Natural killer cell (primary cell): ENCODE results near the gene STIM2. TPM values are rescaled to one million over a fixed set of nuclear protein-coding genes. Genes with fewer than 3 reads are reported as not detected.

Source experiments
- ATAC-seq, 3 donors: fragments of 150-1000 bp in 2 of 3; fragments of 200-7000 bp in 1 of 3; cut with Tn5 transposase; 1 replicate in 1 of 3; 2 replicates in 2 of 3; pipeline ENCODE4 v1.10.0; 2021; ENCODE audit warnings: mild to moderate bottlenecking in 2 of 3, moderate library complexity in 2 of 3
- DNase-seq, 2 donors: peaks; one replicate each; pipeline versions ENCODE4 v3.0.0 to v3.0.0-alpha.2; 2013 to 2021; ENCODE audit warnings: mixed read lengths in 1 of 2
- H3K27ac ChIP-seq: one replicate; pipeline ENCODE4 v1.5.1; 2013; ENCODE audit warnings: mild to moderate bottlenecking, low read length
- H3K27me3 ChIP-seq: one replicate; pipeline ENCODE4 v1.6.1; 2013; ENCODE audit warnings: low read length; ENCODE audit not compliant: control insufficient read depth, insufficient read depth
- H3K36me3 ChIP-seq: one replicate; pipeline ENCODE4 v1.6.1; 2013; ENCODE audit warnings: low read length; ENCODE audit not compliant: control insufficient read depth, insufficient read depth
- H3K4me1 ChIP-seq: one replicate; pipeline ENCODE4 v1.6.1; 2013; ENCODE audit warnings: low read length; ENCODE audit not compliant: control insufficient read depth, insufficient read depth
- H3K4me3 ChIP-seq: one replicate; pipeline ENCODE4 v1.5.1; 2013; ENCODE audit warnings: low read length
- H3K9me3 ChIP-seq: one replicate; pipeline ENCODE4 v1.6.1; 2013; ENCODE audit warnings: low read length; ENCODE audit not compliant: control insufficient read depth, insufficient read depth
- H3K27ac Mint-ChIP-seq, 2 donors: one replicate each; pipeline ENCODE4 v1.8.0; 2022; ENCODE audit warnings: mild to moderate bottlenecking in 2 of 2, mixed read lengths in 2 of 2, moderate library complexity in 1 of 2
- H3K27me3 Mint-ChIP-seq, 2 donors: one replicate each; pipeline ENCODE4 v1.8.0; 2022; ENCODE audit warnings: low read depth in 2 of 2, mixed read lengths in 2 of 2
- H3K36me3 Mint-ChIP-seq: one replicate; pipeline ENCODE4 v1.8.0; 2022; ENCODE audit warnings: mixed read lengths
- H3K4me1 Mint-ChIP-seq, 2 donors: one replicate each; pipeline ENCODE4 v1.8.0; 2022; ENCODE audit warnings: mixed read lengths in 2 of 2
- H3K4me3 Mint-ChIP-seq: one replicate; pipeline ENCODE4 v1.8.0; 2022; ENCODE audit warnings: mild to moderate bottlenecking, moderate library complexity, mixed read lengths
- H3K9me3 Mint-ChIP-seq, 2 donors: one replicate each; pipeline ENCODE4 v1.8.0; 2022; ENCODE audit warnings: mixed read lengths in 2 of 2
- WGBS: methylation state at CpG from one replicate; pipeline ENCODE4 v1.1.7; 2013; ENCODE audit warnings: missing lambda C conversion rate; ENCODE audit not compliant: insufficient coverage; 5-methylcytosine and 5-hydroxymethylcytosine counted together
- intact Hi-C: fragments of 100-400 bp; cut with micrococcal nuclease; formaldehyde crosslinking; loops from one replicate; pipeline ENCODE4 v1.14.2; 2022
- total RNA-seq, 4 donors: library from RNA; stranded (reverse); fragments of 120-200 nt in 1 of 4; gene quantifications; one replicate each; pipeline versions ENCODE4 v1.2.3 to v1.2.4, GENCODE V29; 2013 to 2022
- TF ChIP-seq, protein P1 (sequence below): fragments of 200-600 bp; IDR thresholded peaks from one replicate; pipeline ENCODE4 v1.8.0; 2022; ENCODE audit warnings: antibody characterized with exemption

Gene STIM2
- total RNA-seq, 3 donors from 2014 or later (not counting 1 experiment from before 2014, with no cell fraction given), result 98.3 to 104 (median 100) TPM

DNA sequence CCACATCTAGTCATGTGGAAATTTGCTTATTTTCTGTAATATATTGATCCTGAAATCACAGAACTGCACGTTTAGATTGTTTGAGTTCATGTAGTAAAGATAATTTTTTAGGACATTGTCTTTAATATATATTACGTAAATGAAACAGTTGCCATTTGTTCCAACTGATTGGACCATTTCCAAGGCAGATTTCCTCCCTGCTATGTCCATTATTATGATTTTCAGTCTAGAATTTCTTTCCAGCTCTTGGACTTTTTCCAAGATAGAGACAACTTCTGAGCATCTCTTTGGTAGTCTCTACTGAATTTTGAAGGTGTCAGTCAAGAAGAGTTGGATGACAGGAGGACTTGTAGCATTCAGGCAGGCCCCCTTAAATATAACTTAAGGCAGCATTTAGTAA, 94.6 kb downstream of the STIM2 start:
- Mint-ChIP-seq H3K4me1 (peaks cover 34 to 44% of the 10 kb centered on the region in 2 donors), H3K27ac (no peak overlapping the region), H3K36me3 (no peaks in the 10 kb centered on the region), H3K9me3 (peaks cover 0 to 2% of the 10 kb centered on the region in 2 donors), H3K4me3 (no peak overlapping the region), H3K27me3 (no peaks in the 10 kb centered on the region)
- no peaks in the 10 kb centered on the region for H3K27me3 ChIP-seq
- peaks cover 9% of the 10 kb centered on the region for H3K36me3 ChIP-seq
- TF ChIP-seq, protein P1, sequence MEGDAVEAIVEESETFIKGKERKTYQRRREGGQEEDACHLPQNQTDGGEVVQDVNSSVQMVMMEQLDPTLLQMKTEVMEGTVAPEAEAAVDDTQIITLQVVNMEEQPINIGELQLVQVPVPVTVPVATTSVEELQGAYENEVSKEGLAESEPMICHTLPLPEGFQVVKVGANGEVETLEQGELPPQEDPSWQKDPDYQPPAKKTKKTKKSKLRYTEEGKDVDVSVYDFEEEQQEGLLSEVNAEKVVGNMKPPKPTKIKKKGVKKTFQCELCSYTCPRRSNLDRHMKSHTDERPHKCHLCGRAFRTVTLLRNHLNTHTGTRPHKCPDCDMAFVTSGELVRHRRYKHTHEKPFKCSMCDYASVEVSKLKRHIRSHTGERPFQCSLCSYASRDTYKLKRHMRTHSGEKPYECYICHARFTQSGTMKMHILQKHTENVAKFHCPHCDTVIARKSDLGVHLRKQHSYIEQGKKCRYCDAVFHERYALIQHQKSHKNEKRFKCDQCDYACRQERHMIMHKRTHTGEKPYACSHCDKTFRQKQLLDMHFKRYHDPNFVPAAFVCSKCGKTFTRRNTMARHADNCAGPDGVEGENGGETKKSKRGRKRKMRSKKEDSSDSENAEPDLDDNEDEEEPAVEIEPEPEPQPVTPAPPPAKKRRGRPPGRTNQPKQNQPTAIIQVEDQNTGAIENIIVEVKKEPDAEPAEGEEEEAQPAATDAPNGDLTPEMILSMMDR, result no peak
- intact Hi-C loops, result no loop called here
- no peaks in the 10 kb centered on the region for H3K4me1 ChIP-seq
- no peak overlapping the region for H3K27ac ChIP-seq
- WGBS, result 60% methylated on average over 2 of the region's 2 CpGs
- H3K4me3 ChIP-seq, result no peak overlapping the region
- ATAC-seq (no peak), DNase-seq (no peak)
- H3K9me3 ChIP-seq, result no peaks in the 10 kb centered on the region

GRCh38 chr4:26958925-26959653, 98.4 kb downstream of the STIM2 start:
- no peaks in the 10 kb centered on the region for H3K9me3 ChIP-seq
- H3K27ac Mint-ChIP-seq, result peak overlapping the region; percentile 9 to 29
- no peak for ATAC-seq

GRCh38 chr4:26959654-26960047, 99.0 kb downstream of the STIM2 start:
- H3K4me3 ChIP-seq, result no peak overlapping the region
- TF ChIP-seq, protein P1, result no peak
- H3K27me3 ChIP-seq, result no peaks in the 10 kb centered on the region
- WGBS, result no CpG with 5 or more reads among the region's 1 CpG
- ATAC-seq (no peak), DNase-seq (peak in 1 of 2 donors; percentile 29)
- H3K4me1 ChIP-seq, result no peaks in the 10 kb centered on the region
- Mint-ChIP-seq H3K4me1 (peaks cover 35 to 39% of the 10 kb centered on the region in 2 donors), H3K27ac (peak overlapping the region; percentile 9 to 29), H3K27me3 (no peaks in the 10 kb centered on the region), H3K4me3 (no peak overlapping the region), H3K9me3 (no peaks in the 10 kb centered on the region), H3K36me3 (no peaks in the 10 kb centered on the region)
- intact Hi-C loops, result no loop called here
- H3K36me3 ChIP-seq, result peaks cover 13% of the 10 kb centered on the region
- no peaks in the 10 kb centered on the region for H3K9me3 ChIP-seq
- H3K27ac ChIP-seq, result no peak overlapping the region

More at GRCh38 chr4:26958925-26959653, 98.4 kb downstream of the STIM2 start:
- Mint-ChIP-seq H3K4me3 (no peak overlapping the region), H3K9me3 (no peaks in the 10 kb centered on the region), H3K27me3 (no peaks in the 10 kb centered on the region), H3K4me1 (peaks cover 30 to 33% of the 10 kb centered on the region in 2 donors), H3K36me3 (no peaks in the 10 kb centered on the region)
- intact Hi-C loops, result no loop called here
- DNase-seq, result no peak
- Histone ChIP-seq H3K27ac (no peak overlapping the region), H3K4me3 (no peak overlapping the region), H3K36me3 (peaks cover 13% of the 10 kb centered on the region), H3K27me3 (no peaks in the 10 kb centered on the region), H3K4me1 (no peaks in the 10 kb centered on the region)
- TF ChIP-seq, protein P1, result no peak
- 94% methylated on average over 3 of the region's 4 CpGs for WGBS

- Mint-ChIP-seq H3K27me3 (no peaks in the 10 kb centered on the region), H3K27ac (no peak overlapping the region), H3K9me3 (no peaks in the 10 kb centered on the region), H3K4me3 (no peak overlapping the region), H3K4me1 (peaks cover 47 to 51% of the 10 kb centered on the region in 2 donors), H3K36me3 (no peaks in the 10 kb centered on the region)
- no peak for DNase-seq
- TF ChIP-seq, protein P1, result no peak
- Histone ChIP-seq H3K27ac (no peak overlapping the region), H3K4me1 (no peaks in the 10 kb centered on the region), H3K9me3 (no peaks in the 10 kb centered on the region), H3K4me3 (no peak overlapping the region), H3K27me3 (no peaks in the 10 kb centered on the region), H3K36me3 (peaks cover 11% of the 10 kb centered on the region)
- no peak for ATAC-seq
- intact Hi-C loops, result no loop called here
Observed at GRCh38 chr4:26962720-26963119, 102.1 kb downstream of the STIM2 start.
